Nephron (organoid): ENCODE data around the gene PTGER2.

Source experiments
- H3K27ac Mint-ChIP-seq, 3 experiments: 2 replicates each; pipeline ENCODE4 v1.8.0; 2020; ENCODE audit warnings: mixed read lengths in 3 of 3, mild to moderate bottlenecking in 2 of 3, moderate library complexity in 1 of 3
- H3K27me3 Mint-ChIP-seq: 2 replicates; pipeline ENCODE4 v1.8.0; 2021; ENCODE audit warnings: low read depth, mild to moderate bottlenecking, moderate library complexity, mixed read lengths
- H3K36me3 Mint-ChIP-seq: 2 replicates; pipeline ENCODE4 v1.8.0; 2020; ENCODE audit warnings: low read depth, mixed read lengths
- H3K4me1 Mint-ChIP-seq: 2 replicates; pipeline ENCODE4 v1.8.0; 2020; ENCODE audit warnings: mixed read lengths
- H3K4me3 Mint-ChIP-seq, 3 experiments: 2 replicates each; pipeline ENCODE4 v1.8.0; 2020; ENCODE audit warnings: mild to moderate bottlenecking in 3 of 3, mixed read lengths in 3 of 3, moderate library complexity in 2 of 3
- H3K9me3 Mint-ChIP-seq: 2 replicates; pipeline ENCODE4 v1.8.0; 2020; ENCODE audit warnings: mixed read lengths
- CTCF ChIP-seq, 3 experiments: fragments of 200-600 bp; sonication (generic); IDR thresholded peaks; one replicate each; pipeline ENCODE4 v1.5.0; 2021; ENCODE audit warnings: antibody characterized with exemption in 3 of 3; ENCODE audit not compliant: unreplicated experiment in 3 of 3

Gene PTGER2

DNA sequence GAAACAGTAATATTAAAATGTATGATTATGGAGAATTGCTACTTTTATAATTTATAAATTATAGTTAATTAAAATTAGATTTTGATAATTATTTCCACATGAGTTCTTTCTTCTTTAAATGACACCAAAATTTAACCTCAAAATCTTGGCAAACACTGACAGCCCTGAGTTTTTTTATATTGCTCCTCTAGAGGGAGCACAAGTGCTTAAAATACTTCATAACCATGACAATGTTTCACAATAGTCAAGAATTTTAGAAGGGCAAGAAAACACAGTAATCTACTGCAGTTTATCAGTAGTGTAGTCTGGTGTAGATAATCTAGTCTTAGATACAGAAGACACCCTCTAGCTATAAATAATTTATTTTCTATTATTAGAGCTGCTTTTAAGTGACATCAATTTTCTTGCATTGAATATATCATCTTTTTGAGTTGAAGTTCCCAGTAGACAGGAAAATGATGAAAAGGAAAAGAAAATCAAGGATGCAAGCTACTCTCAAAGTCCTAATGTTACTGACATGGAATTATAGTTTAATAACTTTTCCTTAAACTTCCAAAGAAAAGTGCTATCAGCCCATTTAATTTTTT lies 14.3 kb upstream of the PTGER2 start:
- Mint-ChIP-seq H3K4me3 (no peak overlapping the region), H3K27ac (no peak overlapping the region), H3K9me3 (no peaks in the 10 kb centered on the region), H3K27me3 (peaks cover 22% of the 10 kb centered on the region), H3K36me3 (no peaks in the 10 kb centered on the region), H3K4me1 (peaks cover 4% of the 10 kb centered on the region)
- TF ChIP-seq CTCF (IDR thresholded peaks at IDR 0.05; ENCODE audit: unreplicated experiment in 3 of 3), result peak; percentile 76 to 88 (median 79)

- Mint-ChIP-seq H3K4me1 (peaks cover 4% of the 10 kb centered on the region), H3K4me3 (no peak overlapping the region), H3K9me3 (no peaks in the 10 kb centered on the region), H3K27ac (no peak overlapping the region), H3K27me3 (peaks cover 16% of the 10 kb centered on the region), H3K36me3 (no peaks in the 10 kb centered on the region)
- TF ChIP-seq CTCF (IDR thresholded peaks at IDR 0.05; ENCODE audit: unreplicated experiment in 3 of 3), result no peak
These were observed 10.9 kb upstream of the PTGER2 start for GRCh38 chr14:52303236-52303635.

DNA sequence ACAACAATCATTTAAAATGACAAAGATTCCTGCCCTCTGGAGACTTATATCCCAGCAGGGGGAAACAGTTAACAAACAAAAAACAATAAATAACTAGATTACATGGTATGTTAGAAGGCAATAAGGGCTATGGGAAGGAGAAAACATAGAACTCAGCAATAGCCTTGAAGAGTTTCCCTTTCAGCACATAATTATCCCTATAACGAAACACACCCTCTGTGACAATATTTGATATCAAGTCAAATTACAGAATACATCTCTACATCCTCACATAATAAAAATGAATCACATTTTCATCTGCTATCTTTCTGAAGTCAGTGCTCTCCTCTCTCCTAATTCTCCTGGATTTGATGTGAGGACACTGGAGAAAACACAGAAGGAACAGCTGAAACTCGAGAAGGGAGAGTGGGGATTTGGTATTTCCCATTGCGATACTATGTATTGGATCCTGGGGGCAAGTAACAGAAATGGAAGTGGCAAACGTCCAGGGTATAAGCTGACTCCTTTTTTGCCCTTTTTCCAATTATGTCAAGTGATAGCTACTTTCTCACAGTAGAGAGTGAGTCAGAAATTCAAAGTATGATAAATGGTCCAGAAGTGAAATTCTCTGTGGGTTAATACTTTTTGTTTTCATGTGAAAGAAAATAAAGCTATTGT lies 9.7 kb upstream of the PTGER2 start:
- no peak for TF ChIP-seq CTCF (IDR thresholded peaks at IDR 0.05; ENCODE audit: unreplicated experiment in 3 of 3)
- peaks cover 4% of the 10 kb centered on the region for H3K4me1 Mint-ChIP-seq
- no peak overlapping the region for H3K4me3 Mint-ChIP-seq
- peaks cover 22% of the 10 kb centered on the region for H3K27me3 Mint-ChIP-seq
- H3K9me3 Mint-ChIP-seq, result no peaks in the 10 kb centered on the region
- H3K27ac Mint-ChIP-seq, result no peak overlapping the region
- H3K36me3 Mint-ChIP-seq, result no peaks in the 10 kb centered on the region

DNA sequence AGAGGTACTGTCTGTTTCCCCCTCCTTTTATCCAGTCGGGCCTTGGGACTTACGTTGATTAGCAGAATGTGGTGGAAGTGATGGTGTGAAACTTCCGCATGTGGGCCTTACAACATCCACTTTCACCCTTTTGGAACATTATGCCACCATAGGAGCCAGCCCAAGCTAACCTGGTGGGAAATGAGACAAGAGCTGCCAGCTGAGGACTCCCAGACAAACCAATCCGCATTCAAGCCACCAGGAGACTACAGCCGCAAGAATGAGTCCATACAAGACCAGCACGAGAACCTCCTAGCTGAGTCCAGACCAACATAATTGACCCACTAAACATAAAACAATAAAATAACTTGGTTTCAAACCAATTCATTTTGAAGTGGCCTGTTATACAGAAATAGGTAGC lies 9.1 kb upstream of the PTGER2 start:
- Mint-ChIP-seq H3K9me3 (no peaks in the 10 kb centered on the region), H3K36me3 (no peaks in the 10 kb centered on the region), H3K4me3 (no peak overlapping the region), H3K27me3 (peaks cover 22% of the 10 kb centered on the region), H3K27ac (no peak overlapping the region), H3K4me1 (peaks cover 4% of the 10 kb centered on the region)
- TF ChIP-seq CTCF (IDR thresholded peaks at IDR 0.05; ENCODE audit: unreplicated experiment in 3 of 3), result no peak

DNA sequence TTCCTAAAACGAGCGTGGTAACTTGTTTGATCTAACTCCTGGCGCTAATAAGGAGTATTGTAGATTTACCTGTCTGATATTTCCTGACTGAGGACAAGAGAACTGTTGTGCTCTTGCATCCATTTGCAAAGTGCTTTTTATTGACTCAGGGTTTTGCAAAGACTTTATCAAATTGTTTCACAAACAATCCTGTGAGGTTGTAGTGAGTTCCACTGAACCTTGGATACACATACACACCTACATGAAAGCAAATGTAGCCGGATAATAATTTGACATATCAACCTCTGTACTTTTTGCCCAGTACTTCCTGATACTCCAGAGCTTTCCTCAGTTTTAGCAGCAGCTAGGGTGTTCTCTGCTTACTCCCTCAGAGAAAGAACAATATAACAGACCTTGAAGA lies 6.7 kb upstream of the PTGER2 start:
- no peak overlapping the region for H3K27ac Mint-ChIP-seq
- no peak overlapping the region for H3K4me3 Mint-ChIP-seq
- no peak for TF ChIP-seq CTCF (IDR thresholded peaks at IDR 0.05; ENCODE audit: unreplicated experiment in 3 of 3)
- H3K9me3 Mint-ChIP-seq, result no peaks in the 10 kb centered on the region
- no peaks in the 10 kb centered on the region for H3K36me3 Mint-ChIP-seq
- H3K27me3 Mint-ChIP-seq, result peaks cover 18% of the 10 kb centered on the region
- H3K4me1 Mint-ChIP-seq, result peaks cover 20% of the 10 kb centered on the region

DNA sequence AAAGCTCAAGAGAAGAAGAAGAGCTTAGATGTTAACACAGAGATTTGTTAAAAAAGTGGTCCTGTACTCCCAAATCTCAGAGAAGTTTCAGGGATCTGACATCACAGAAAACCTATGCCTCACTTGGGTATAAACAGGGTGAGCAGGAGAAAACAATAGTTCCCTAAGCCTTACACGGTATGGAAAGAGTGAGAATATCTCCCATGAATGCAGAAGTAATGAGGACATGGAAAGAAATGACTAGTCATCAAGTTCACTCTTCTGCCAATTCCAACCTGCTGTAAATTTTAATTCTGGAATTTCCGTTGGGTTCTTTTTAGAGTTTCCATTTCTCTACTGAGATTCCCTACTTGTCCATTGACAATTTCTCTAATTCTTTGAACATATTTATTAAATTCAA lies 6.2 kb upstream of the PTGER2 start:
- Mint-ChIP-seq H3K36me3 (no peaks in the 10 kb centered on the region), H3K9me3 (no peaks in the 10 kb centered on the region), H3K27me3 (peaks cover 17% of the 10 kb centered on the region), H3K27ac (no peak overlapping the region), H3K4me1 (peaks cover 25% of the 10 kb centered on the region), H3K4me3 (no peak overlapping the region)
- no peak for TF ChIP-seq CTCF (IDR thresholded peaks at IDR 0.05; ENCODE audit: unreplicated experiment in 3 of 3)
